Measurements from ENCODE around the gene LIN7A.

The LIN7A gene

GRCh38 chr12:80763874-80764273, 173.9 kb downstream of the LIN7A start:
- Histone ChIP-seq H3K36me3 (ENCODE audit: insufficient read depth, low read length) (no peaks in the 10 kb centered on the region), H2AFZ (ENCODE audit: low read length, unreplicated experiment) (no peak overlapping the region), H3K4me1 (ENCODE audit: control insufficient read depth, insufficient read depth, low read length, unreplicated experiment) (peaks cover 2% of the 10 kb centered on the region), H3K27ac (ENCODE audit: low read depth, low read length) (no peak overlapping the region), H3K27me3 (ENCODE audit: insufficient read depth, low read length) (no peaks in the 10 kb centered on the region), H3K4me3 (ENCODE audit: low read depth, low read length) (no peak overlapping the region), H3K79me2 (ENCODE audit: control insufficient read depth, insufficient read depth, low read length, unreplicated experiment) (no peaks in the 10 kb centered on the region)

GRCh38 chr12:80761838-80762237, 175.9 kb downstream of the LIN7A start:
- no peaks in the 10 kb centered on the region for H3K79me2 ChIP-seq (ENCODE audit: control insufficient read depth, insufficient read depth, low read length, unreplicated experiment)
- no peaks in the 10 kb centered on the region for H3K36me3 ChIP-seq (ENCODE audit: insufficient read depth, low read length)
- H3K27me3 ChIP-seq (ENCODE audit: insufficient read depth, low read length), result no peaks in the 10 kb centered on the region
- no peak overlapping the region for H3K27ac ChIP-seq (ENCODE audit: low read depth, low read length)
- no peak overlapping the region for H2AFZ ChIP-seq (ENCODE audit: low read length, unreplicated experiment)
- peaks cover 14% of the 10 kb centered on the region for H3K4me1 ChIP-seq (ENCODE audit: control insufficient read depth, insufficient read depth, low read length, unreplicated experiment)
- H3K4me3 ChIP-seq (ENCODE audit: low read depth, low read length), result no peak overlapping the region

- H3K27ac ChIP-seq (ENCODE audit: low read depth, low read length), result no peak overlapping the region
- H3K79me2 ChIP-seq (ENCODE audit: control insufficient read depth, insufficient read depth, low read length, unreplicated experiment), result no peaks in the 10 kb centered on the region
- H3K4me3 ChIP-seq (ENCODE audit: low read depth, low read length), result no peak overlapping the region
- no peaks in the 10 kb centered on the region for H3K36me3 ChIP-seq (ENCODE audit: insufficient read depth, low read length)
- peak overlapping the region; percentile 71 for H2AFZ ChIP-seq (ENCODE audit: low read length, unreplicated experiment)
- no peaks in the 10 kb centered on the region for H3K27me3 ChIP-seq (ENCODE audit: insufficient read depth, low read length)
- H3K4me1 ChIP-seq (ENCODE audit: control insufficient read depth, insufficient read depth, low read length, unreplicated experiment), result peaks cover 15% of the 10 kb centered on the region
Observed at GRCh38 chr12:80756875-80757274, 180.9 kb downstream of the LIN7A start.

- H3K27ac ChIP-seq (ENCODE audit: low read depth, low read length), result no peak overlapping the region
- no peaks in the 10 kb centered on the region for H3K36me3 ChIP-seq (ENCODE audit: insufficient read depth, low read length)
- no peaks in the 10 kb centered on the region for H3K79me2 ChIP-seq (ENCODE audit: control insufficient read depth, insufficient read depth, low read length, unreplicated experiment)
- no peaks in the 10 kb centered on the region for H3K27me3 ChIP-seq (ENCODE audit: insufficient read depth, low read length)
- H3K4me3 ChIP-seq (ENCODE audit: low read depth, low read length), result no peak overlapping the region
- peaks cover 15% of the 10 kb centered on the region for H3K4me1 ChIP-seq (ENCODE audit: control insufficient read depth, insufficient read depth, low read length, unreplicated experiment)
- H2AFZ ChIP-seq (ENCODE audit: low read length, unreplicated experiment), result no peak overlapping the region
Observed at GRCh38 chr12:80754274-80754673, 183.5 kb downstream of the LIN7A start.

GRCh38 chr12:80752464-80752863, 185.3 kb downstream of the LIN7A start:
- Histone ChIP-seq H3K36me3 (ENCODE audit: insufficient read depth, low read length) (no peaks in the 10 kb centered on the region), H3K4me3 (ENCODE audit: low read depth, low read length) (no peak overlapping the region), H3K79me2 (ENCODE audit: control insufficient read depth, insufficient read depth, low read length, unreplicated experiment) (no peaks in the 10 kb centered on the region), H3K27me3 (ENCODE audit: insufficient read depth, low read length) (no peaks in the 10 kb centered on the region), H3K4me1 (ENCODE audit: control insufficient read depth, insufficient read depth, low read length, unreplicated experiment) (peaks cover 10% of the 10 kb centered on the region), H3K27ac (ENCODE audit: low read depth, low read length) (no peak overlapping the region), H2AFZ (ENCODE audit: low read length, unreplicated experiment) (no peak overlapping the region)

GRCh38 chr12:80749456-80749855, 188.3 kb downstream of the LIN7A start:
- Histone ChIP-seq H3K36me3 (ENCODE audit: insufficient read depth, low read length) (no peaks in the 10 kb centered on the region), H3K27ac (ENCODE audit: low read depth, low read length) (no peak overlapping the region), H3K4me3 (ENCODE audit: low read depth, low read length) (no peak overlapping the region), H3K4me1 (ENCODE audit: control insufficient read depth, insufficient read depth, low read length, unreplicated experiment) (no peaks in the 10 kb centered on the region), H3K27me3 (ENCODE audit: insufficient read depth, low read length) (no peaks in the 10 kb centered on the region), H3K79me2 (ENCODE audit: control insufficient read depth, insufficient read depth, low read length, unreplicated experiment) (no peaks in the 10 kb centered on the region), H2AFZ (ENCODE audit: low read length, unreplicated experiment) (no peak overlapping the region)

- H3K36me3 ChIP-seq (ENCODE audit: insufficient read depth, low read length), result no peaks in the 10 kb centered on the region
- H3K4me3 ChIP-seq (ENCODE audit: low read depth, low read length), result no peak overlapping the region
- no peaks in the 10 kb centered on the region for H3K27me3 ChIP-seq (ENCODE audit: insufficient read depth, low read length)
- no peak overlapping the region for H2AFZ ChIP-seq (ENCODE audit: low read length, unreplicated experiment)
- no peak overlapping the region for H3K27ac ChIP-seq (ENCODE audit: low read depth, low read length)
- H3K79me2 ChIP-seq (ENCODE audit: control insufficient read depth, insufficient read depth, low read length, unreplicated experiment), result no peaks in the 10 kb centered on the region
- H3K4me1 ChIP-seq (ENCODE audit: control insufficient read depth, insufficient read depth, low read length, unreplicated experiment), result no peaks in the 10 kb centered on the region
Observed at GRCh38 chr12:80747800-80748199, 189.9 kb downstream of the LIN7A start.

- Histone ChIP-seq H3K4me3 (ENCODE audit: low read depth, low read length) (no peak overlapping the region), H3K36me3 (ENCODE audit: insufficient read depth, low read length) (no peaks in the 10 kb centered on the region), H3K27ac (ENCODE audit: low read depth, low read length) (no peak overlapping the region), H3K4me1 (ENCODE audit: control insufficient read depth, insufficient read depth, low read length, unreplicated experiment) (no peaks in the 10 kb centered on the region), H3K79me2 (ENCODE audit: control insufficient read depth, insufficient read depth, low read length, unreplicated experiment) (no peaks in the 10 kb centered on the region), H3K27me3 (ENCODE audit: insufficient read depth, low read length) (no peaks in the 10 kb centered on the region), H2AFZ (ENCODE audit: low read length, unreplicated experiment) (no peak overlapping the region)
Observed at GRCh38 chr12:80745851-80746505, 191.8 kb downstream of the LIN7A start.
